T47D (cell line): ENCODE results near the gene C1orf185.
"Not testable (repeated sequence)": the region's sequence is repeated elsewhere in the genome, so short reads cannot be mapped to it uniquely, and the experiment has no call there.

ENCODE experiments used
- DNase-seq, 2 experiments: peaks; one replicate each; pipeline versions ENCODE4 v3.0.0 to v3.0.0-alpha.2; 2011 to 2012; ENCODE audit warnings: low read depth in 1 of 2, low spot score in 1 of 2
- JUND ChIP-seq: IDR thresholded peaks from 2 replicates; pipeline ENCODE4 v1.6.1; 2012; ENCODE audit warnings: low read depth
- in situ Hi-C: cut with HindIII; loops from 2 replicates; pipeline ENCODE4 v1.10.0; 2016; ENCODE audit warnings: low sequenced_read_pairs, low pct_unique_long_range_greater_than_20kb

C1orf185 gene

GRCh38 chr1:51157395-51157794 is 55.4 kb downstream of the C1orf185 start:
- TF ChIP-seq JUND: no peak

GRCh38 chr1:51158263-51158662 is 56.2 kb downstream of the C1orf185 start:
- TF ChIP-seq JUND: no peak
- DNase-seq: no peak
- in situ Hi-C loops: no loop called here

More at GRCh38 chr1:51157395-51157794, 55.4 kb downstream of the C1orf185 start:
- DNase-seq: no peak
- in situ Hi-C loops: no loop called here

GRCh38 chr1:51162560-51162959 is 60.5 kb downstream of the C1orf185 start:
- in situ Hi-C loops, DNase-seq: not testable (repeated sequence)

GRCh38 chr1:51165540-51165939 is 63.5 kb downstream of the C1orf185 start:
- in situ Hi-C loops: no loop called here
- no peak for DNase-seq
- TF ChIP-seq JUND: no peak

GRCh38 chr1:51168266-51168845 is 66.3 kb downstream of the C1orf185 start:
- TF ChIP-seq JUND: no peak
- DNase-seq: no peak
- in situ Hi-C loops: no loop called here

GRCh38 chr1:51168936-51169335 is 66.9 kb downstream of the C1orf185 start:
- DNase-seq: no peak
- in situ Hi-C loops: no loop called here
- TF ChIP-seq JUND: no peak

GRCh38 chr1:51170342-51170741 is 68.3 kb downstream of the C1orf185 start:
- in situ Hi-C loops: no loop called here
- TF ChIP-seq JUND: no peak
- peak in 1 of 2 experiments; percentile 74 for DNase-seq

GRCh38 chr1:51172811-51173210 is 70.8 kb downstream of the C1orf185 start:
- TF ChIP-seq JUND: no peak
- in situ Hi-C loops: no loop called here
- no peak for DNase-seq

GRCh38 chr1:51175278-51175677 is 73.2 kb downstream of the C1orf185 start:
- TF ChIP-seq JUND: no peak
- in situ Hi-C loops: no loop called here
- DNase-seq: no peak

GRCh38 chr1:51177988-51178387 is 76.0 kb downstream of the C1orf185 start:
- in situ Hi-C loops, DNase-seq: not testable (repeated sequence)

GRCh38 chr1:51188230-51188629 is 86.2 kb downstream of the C1orf185 start:
- DNase-seq: no peak
- no peak for TF ChIP-seq JUND
- in situ Hi-C loops: no loop called here

GRCh38 chr1:51189421-51190073 is 87.5 kb downstream of the C1orf185 start:
- in situ Hi-C loops: no loop called here
- DNase-seq: peak; percentile 30 to 60
- TF ChIP-seq JUND: no peak

- TF ChIP-seq JUND: no peak
- DNase-seq: no peak
- in situ Hi-C loops: no loop called here
Observed at GRCh38 chr1:51190961-51191360, 88.9 kb downstream of the C1orf185 start.
